Measurements from ENCODE around the gene PRR5. TPM values are rescaled to one million over a fixed set of nuclear protein-coding genes. Genes with fewer than 3 reads are reported as not detected.
"Not testable (repeated sequence)": the region's sequence is repeated elsewhere in the genome, so short reads cannot be mapped to it uniquely, and the experiment has no call there.

The PRR5 gene
- polyA plus RNA-seq, 3 donors: 19.3 to 38.2 (median 35.3) TPM

- no peak for DNase-seq (ENCODE audit: extremely low read depth in 1 of 11, low read depth in 9 of 11, low spot score in 4 of 11)
Measured at GRCh38 chr22:44668190-44668885, 33.7 kb upstream of the PRR5 start.

- no peak for DNase-seq (ENCODE audit: extremely low read depth in 1 of 11, low read depth in 9 of 11, low spot score in 4 of 11)
Measured at GRCh38 chr22:44668886-44669521, 33.0 kb upstream of the PRR5 start.

GRCh38 chr22:44669561-44669976 is 32.4 kb upstream of the PRR5 start:
- no peak for DNase-seq (ENCODE audit: extremely low read depth in 1 of 11, low read depth in 9 of 11, low spot score in 4 of 11)

- DNase-seq (ENCODE audit: extremely low read depth in 1 of 11, low read depth in 9 of 11, low spot score in 4 of 11): no peak
Measured at GRCh38 chr22:44670220-44670988, 31.6 kb upstream of the PRR5 start.

GRCh38 chr22:44671742-44672141 is 30.3 kb upstream of the PRR5 start:
- no peak for DNase-seq (ENCODE audit: extremely low read depth in 1 of 11, low read depth in 9 of 11, low spot score in 4 of 11)

- no peak for DNase-seq (ENCODE audit: extremely low read depth in 1 of 11, low read depth in 9 of 11, low spot score in 4 of 11)
Measured at GRCh38 chr22:44672632-44673031, 29.4 kb upstream of the PRR5 start.

GRCh38 chr22:44673406-44673805 is 28.6 kb upstream of the PRR5 start:
- no peak for DNase-seq (ENCODE audit: extremely low read depth in 1 of 11, low read depth in 9 of 11, low spot score in 4 of 11)

- DNase-seq (ENCODE audit: extremely low read depth in 1 of 11, low read depth in 9 of 11, low spot score in 4 of 11): not testable (repeated sequence)
Measured at GRCh38 chr22:44676066-44676440, 26.0 kb upstream of the PRR5 start.

GRCh38 chr22:44676441-44677352 is 25.3 kb upstream of the PRR5 start:
- DNase-seq (ENCODE audit: extremely low read depth in 1 of 11, low read depth in 9 of 11, low spot score in 4 of 11): no peak

GRCh38 chr22:44677353-44677840 is 24.6 kb upstream of the PRR5 start:
- DNase-seq (ENCODE audit: extremely low read depth in 1 of 11, low read depth in 9 of 11, low spot score in 4 of 11): no peak

- DNase-seq (ENCODE audit: extremely low read depth in 1 of 11, low read depth in 9 of 11, low spot score in 4 of 11): no peak
Measured at GRCh38 chr22:44677871-44678555, 24.0 kb upstream of the PRR5 start.

- no peak for DNase-seq (ENCODE audit: extremely low read depth in 1 of 11, low read depth in 9 of 11, low spot score in 4 of 11)
Measured at GRCh38 chr22:44678556-44679305, 23.3 kb upstream of the PRR5 start.

GRCh38 chr22:44679306-44679647 is 22.7 kb upstream of the PRR5 start:
- DNase-seq (ENCODE audit: extremely low read depth in 1 of 11, low read depth in 9 of 11, low spot score in 4 of 11): not testable (repeated sequence)

GRCh38 chr22:44680058-44680457 is 21.9 kb upstream of the PRR5 start:
- no peak for DNase-seq (ENCODE audit: extremely low read depth in 1 of 11, low read depth in 9 of 11, low spot score in 4 of 11)

- DNase-seq (ENCODE audit: extremely low read depth in 1 of 11, low read depth in 9 of 11, low spot score in 4 of 11): no peak
Measured at GRCh38 chr22:44680481-44680894, 21.5 kb upstream of the PRR5 start.

- no peak for DNase-seq (ENCODE audit: extremely low read depth in 1 of 11, low read depth in 9 of 11, low spot score in 4 of 11)
Measured at GRCh38 chr22:44682556-44683168, 19.3 kb upstream of the PRR5 start.

GRCh38 chr22:44683237-44683636 is 18.8 kb upstream of the PRR5 start:
- no peak for DNase-seq (ENCODE audit: extremely low read depth in 1 of 11, low read depth in 9 of 11, low spot score in 4 of 11)
